Esophagus squamous epithelium (tissue), 5 donors: ENCODE measurements around the gene GLS. TPM values are rescaled to one million over a fixed set of nuclear protein-coding genes. Genes with fewer than 3 reads are reported as not detected.

Source experiments
- DNase-seq: peaks from one replicate; lab custom pipeline; 2025; lab: John Stamatoyannopoulos, UW
- H3K27ac ChIP-seq, 4 donors: fragments of 200-600 bp; sonication (generic); one replicate each; pipeline ENCODE4 v1.5.1; 2016 to 2019; ENCODE audit warnings: mild to moderate bottlenecking in 1 of 4
- H3K27me3 ChIP-seq, 4 donors: fragments of 200-600 bp; sonication (generic); 1 replicate in 3 of 4; 2 replicates in 1 of 4; pipeline versions ENCODE4 v1.5.1 to v1.6.0; 2017 to 2021; ENCODE audit warnings: antibody characterized with exemption in 1 of 4
- H3K36me3 ChIP-seq, 3 donors: fragments of 200-600 bp; sonication (generic); one replicate each; pipeline ENCODE4 v1.5.1; 2016 to 2019
- H3K4me1 ChIP-seq, 3 donors: fragments of 200-600 bp; sonication (generic); one replicate each; pipeline ENCODE4 v1.5.1; 2017 to 2019
- H3K4me3 ChIP-seq, 4 donors: fragments of 200-600 bp; sonication (generic); 1 replicate in 3 of 4; 2 replicates in 1 of 4; pipeline ENCODE4 v1.5.1; 2016 to 2019; ENCODE audit warnings: mild to moderate bottlenecking in 2 of 4, moderate library complexity in 1 of 4
- H3K9me3 ChIP-seq, 3 donors: fragments of 200-600 bp; sonication (generic); one replicate each; pipeline ENCODE4 v1.5.1; 2016 to 2019
- CTCF ChIP-seq, 6 experiments: fragments of 450-650 bp in 4 of 6; fragments of 200-600 bp in 2 of 6; sonication (generic) in 2 of 6; IDR thresholded peaks; one replicate each; pipeline ENCODE4 v1.5.1; 2016 to 2019; ENCODE audit warnings: antibody characterized with exemption in 6 of 6, mild to moderate bottlenecking in 4 of 6, moderate library complexity in 4 of 6
- POLR2A ChIP-seq, 4 donors: fragments of 450-650 bp; IDR thresholded peaks; one replicate each; pipeline ENCODE4 v1.6.1; 2017; ENCODE audit warnings: antibody characterized with exemption in 4 of 4, mild to moderate bottlenecking in 4 of 4, moderate library complexity in 3 of 4
- WGBS, 2 donors: methylation state at CpG; one replicate each; pipeline ENCODE4 v1.1.5; 2018; 5-methylcytosine and 5-hydroxymethylcytosine counted together
- intact Hi-C: fragments of 100-400 bp; cut with DNase I; formaldehyde crosslinking; loops from one replicate; pipeline ENCODE4 v1.15.0; 2022
- total RNA-seq, 4 donors: library from RNA; depleted of rRNA; stranded (reverse); fragments of >200 nt; gene quantifications; one replicate each; pipeline ENCODE4 v1.1.0, GENCODE V29; 2016
- donor health status: DM: yes; HTN: yes; CAD: no.

The GLS gene
- total RNA-seq, 4 donors from 2014 or later: 22.0 to 84.1 (median 45.9) TPM

GRCh38 chr2:190972213-190972612, 91.6 kb downstream of the GLS start:
- no peak for DNase-seq
- H3K4me3 ChIP-seq: no peak overlapping the region
- intact Hi-C loops: no loop called here
- H3K36me3 ChIP-seq: peaks cover 13 to 99% (median 28%) of the 10 kb centered on the region in 3 donors
- no peaks in the 10 kb centered on the region for H3K27me3 ChIP-seq
- peaks cover 0 to 3% (median 0%) of the 10 kb centered on the region in 3 donors for H3K4me1 ChIP-seq
- no peak overlapping the region for H3K27ac ChIP-seq
- TF ChIP-seq CTCF (IDR thresholded peaks at IDR 0.05) (no peak), POLR2A (IDR thresholded peaks at IDR 0.05) (no peak)
- H3K9me3 ChIP-seq: no peaks in the 10 kb centered on the region
- 87 to 91% methylated on average over 1 to 2 of the region's 2 CpGs for WGBS, 2 donors

GRCh38 chr2:190972846-190973245, 92.2 kb downstream of the GLS start:
- intact Hi-C loops: no loop called here
- DNase-seq: no peak
- Histone ChIP-seq H3K4me1 (peaks cover 0 to 3% (median 0%) of the 10 kb centered on the region in 3 donors), H3K36me3 (peaks cover 13 to 100% (median 32%) of the 10 kb centered on the region in 3 donors), H3K27me3 (no peaks in the 10 kb centered on the region), H3K4me3 (no peak overlapping the region), H3K27ac (peak overlapping the region in 1 of 4 donors; percentile 5), H3K9me3 (no peaks in the 10 kb centered on the region)
- WGBS, 2 donors: 64 to 82% methylated on average over 3 of the region's 3 CpGs
- TF ChIP-seq POLR2A (IDR thresholded peaks at IDR 0.05) (no peak), CTCF (IDR thresholded peaks at IDR 0.05) (no peak)

- H3K9me3 ChIP-seq: no peaks in the 10 kb centered on the region
- no peak overlapping the region for H3K4me3 ChIP-seq
- WGBS, 2 donors: 94 to 100% methylated on average over 1 of the region's 1 CpG
- intact Hi-C loops: no loop called here
- peak overlapping the region in 1 of 4 donors; percentile 5 for H3K27ac ChIP-seq
- no peak for DNase-seq
- no peaks in the 10 kb centered on the region for H3K27me3 ChIP-seq
- peaks cover 0 to 3% (median 0%) of the 10 kb centered on the region in 3 donors for H3K4me1 ChIP-seq
- peaks cover 16 to 100% (median 36%) of the 10 kb centered on the region in 3 donors for H3K36me3 ChIP-seq
- no peak for TF ChIP-seq POLR2A (IDR thresholded peaks at IDR 0.05)
Observed at GRCh38 chr2:190973262-190973661, 92.6 kb downstream of the GLS start.

GRCh38 chr2:190973726-190974628, 93.4 kb downstream of the GLS start:
- peak overlapping the region in 1 of 4 donors; percentile 14 for H3K27ac ChIP-seq

More at GRCh38 chr2:190973726-190974628, 93.4 kb downstream of the GLS start:
- Histone ChIP-seq H3K4me3 (no peak overlapping the region), H3K36me3 (peaks cover 23 to 100% (median 43%) of the 10 kb centered on the region in 3 donors), H3K9me3 (no peaks in the 10 kb centered on the region), H3K4me1 (peaks cover 0 to 3% (median 0%) of the 10 kb centered on the region in 3 donors), H3K27me3 (no peaks in the 10 kb centered on the region)
- no peak for DNase-seq
- intact Hi-C loops: no loop called here
- no peak for TF ChIP-seq CTCF (IDR thresholded peaks at IDR 0.05)
- TF ChIP-seq POLR2A (IDR thresholded peaks at IDR 0.05): no peak
- 76 to 89% methylated on average over 10 to 11 of the region's 11 CpGs for WGBS, 2 donors
